Neutrophil (primary cell): ENCODE results near the gene TCFL5.

Experiments used
- H3K27ac ChIP-seq: fragments of 200-600 bp; sonication (generic); 2 replicates; pipeline ENCODE4 v1.5.1; 2016; ENCODE audit warnings: mild to moderate bottlenecking, moderate library complexity
- H3K27me3 ChIP-seq: fragments of 200-600 bp; sonication (generic); 2 replicates; pipeline ENCODE4 v1.6.0; 2016; ENCODE audit warnings: mild to moderate bottlenecking
- H3K36me3 ChIP-seq: fragments of 200-600 bp; sonication (generic); 2 replicates; pipeline ENCODE4 v1.5.1; 2017
- H3K4me1 ChIP-seq, 2 experiments: fragments of 200-600 bp in 1 of 2; sonication (generic) in 1 of 2; 1 replicate in 1 of 2; 2 replicates in 1 of 2; pipeline versions ENCODE4 v1.5.1 to v1.6.1; 2013 to 2016; ENCODE audit warnings: low read depth in 1 of 2, low read length in 1 of 2, mild to moderate bottlenecking in 1 of 2, moderate library complexity in 1 of 2; ENCODE audit not compliant: control insufficient read depth in 1 of 2, insufficient read depth in 1 of 2
- H3K4me3 ChIP-seq, 2 experiments: fragments of 200-600 bp in 1 of 2; sonication (generic) in 1 of 2; 1 replicate in 1 of 2; 2 replicates in 1 of 2; pipeline ENCODE4 v1.5.1; 2013 to 2016; ENCODE audit warnings: low read depth in 1 of 2, low read length in 1 of 2, mild to moderate bottlenecking in 1 of 2, moderate library complexity in 1 of 2
- H3K9me3 ChIP-seq: fragments of 200-600 bp; sonication (generic); 2 replicates; pipeline ENCODE4 v1.5.1; 2016
- TF ChIP-seq, protein P1 (sequence below): fragments of 200-600 bp; sonication (generic); IDR thresholded peaks from 2 replicates; pipeline ENCODE4 v1.5.1; 2016; ENCODE audit warnings: antibody characterized with exemption

The TCFL5 gene

DNA sequence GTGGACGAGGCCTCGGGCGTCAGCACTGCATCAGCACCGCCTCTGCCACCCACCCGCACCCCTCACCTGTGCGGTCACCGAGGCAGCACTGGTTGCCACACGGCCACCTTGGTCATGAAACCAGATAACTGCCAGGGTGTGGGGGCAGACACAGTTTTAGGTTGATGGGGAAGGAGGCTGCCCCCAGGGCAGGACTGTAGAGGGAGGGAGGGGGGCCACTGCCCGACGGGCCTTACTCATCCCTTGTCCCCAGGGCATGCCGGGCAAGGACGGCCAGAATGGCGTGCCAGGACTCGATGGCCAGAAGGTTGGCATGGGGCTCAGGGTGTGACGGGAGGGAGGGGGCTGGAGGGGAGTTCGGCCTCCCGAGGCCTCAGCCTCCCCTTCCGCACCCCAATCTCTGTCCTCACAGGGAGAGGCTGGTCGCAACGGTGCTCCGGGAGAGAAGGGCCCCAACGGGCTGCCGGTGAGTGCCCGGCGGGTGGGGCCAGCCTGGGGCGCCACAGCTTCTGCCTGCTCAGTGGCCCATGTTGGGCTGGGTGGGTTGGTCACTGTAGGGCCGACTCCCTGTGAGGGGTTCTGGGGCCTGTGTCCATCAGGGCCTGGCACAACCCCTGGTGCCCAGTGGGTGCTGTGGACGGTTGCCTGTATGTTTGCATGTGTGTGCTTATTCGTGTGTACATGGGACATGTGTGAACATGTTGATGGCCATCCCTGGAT is 33.0 kb downstream of the TCFL5 start:
- H3K4me3 ChIP-seq = no peak overlapping the region
- no peaks in the 10 kb centered on the region for H3K9me3 ChIP-seq
- no peaks in the 10 kb centered on the region for H3K36me3 ChIP-seq
- H3K27me3 ChIP-seq = peaks cover 6% of the 10 kb centered on the region
- no peak overlapping the region for H3K27ac ChIP-seq
- TF ChIP-seq, protein P1, sequence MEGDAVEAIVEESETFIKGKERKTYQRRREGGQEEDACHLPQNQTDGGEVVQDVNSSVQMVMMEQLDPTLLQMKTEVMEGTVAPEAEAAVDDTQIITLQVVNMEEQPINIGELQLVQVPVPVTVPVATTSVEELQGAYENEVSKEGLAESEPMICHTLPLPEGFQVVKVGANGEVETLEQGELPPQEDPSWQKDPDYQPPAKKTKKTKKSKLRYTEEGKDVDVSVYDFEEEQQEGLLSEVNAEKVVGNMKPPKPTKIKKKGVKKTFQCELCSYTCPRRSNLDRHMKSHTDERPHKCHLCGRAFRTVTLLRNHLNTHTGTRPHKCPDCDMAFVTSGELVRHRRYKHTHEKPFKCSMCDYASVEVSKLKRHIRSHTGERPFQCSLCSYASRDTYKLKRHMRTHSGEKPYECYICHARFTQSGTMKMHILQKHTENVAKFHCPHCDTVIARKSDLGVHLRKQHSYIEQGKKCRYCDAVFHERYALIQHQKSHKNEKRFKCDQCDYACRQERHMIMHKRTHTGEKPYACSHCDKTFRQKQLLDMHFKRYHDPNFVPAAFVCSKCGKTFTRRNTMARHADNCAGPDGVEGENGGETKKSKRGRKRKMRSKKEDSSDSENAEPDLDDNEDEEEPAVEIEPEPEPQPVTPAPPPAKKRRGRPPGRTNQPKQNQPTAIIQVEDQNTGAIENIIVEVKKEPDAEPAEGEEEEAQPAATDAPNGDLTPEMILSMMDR = no peak
- peaks cover 39 to 40% of the 10 kb centered on the region in 2 experiments for H3K4me1 ChIP-seq

DNA sequence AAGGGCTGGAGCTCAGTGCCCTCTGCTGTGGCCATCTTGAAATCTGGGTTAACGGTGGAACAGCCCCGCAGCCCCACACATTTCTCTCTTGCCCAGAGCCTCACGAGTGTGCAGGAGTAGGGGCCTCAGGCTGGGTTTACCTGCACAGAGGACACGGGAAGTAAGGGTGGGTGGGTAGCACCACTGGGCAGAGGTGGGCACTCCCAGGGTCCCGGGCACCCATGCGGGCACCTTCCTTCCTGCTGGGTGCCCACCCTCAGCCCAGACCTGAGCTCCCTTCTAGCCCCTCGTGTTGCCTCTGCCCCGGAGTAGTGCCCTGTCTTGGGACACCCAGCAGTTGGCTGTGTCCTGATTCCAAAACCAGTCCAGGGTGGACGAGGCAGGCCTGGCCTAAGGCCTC is 33.6 kb downstream of the TCFL5 start:
- Histone ChIP-seq H3K9me3 (no peaks in the 10 kb centered on the region), H3K36me3 (no peaks in the 10 kb centered on the region), H3K4me3 (no peak overlapping the region), H3K27ac (no peak overlapping the region), H3K4me1 (peaks cover 33 to 34% of the 10 kb centered on the region in 2 experiments), H3K27me3 (peaks cover 6% of the 10 kb centered on the region)
- TF ChIP-seq, protein P1 = no peak

DNA sequence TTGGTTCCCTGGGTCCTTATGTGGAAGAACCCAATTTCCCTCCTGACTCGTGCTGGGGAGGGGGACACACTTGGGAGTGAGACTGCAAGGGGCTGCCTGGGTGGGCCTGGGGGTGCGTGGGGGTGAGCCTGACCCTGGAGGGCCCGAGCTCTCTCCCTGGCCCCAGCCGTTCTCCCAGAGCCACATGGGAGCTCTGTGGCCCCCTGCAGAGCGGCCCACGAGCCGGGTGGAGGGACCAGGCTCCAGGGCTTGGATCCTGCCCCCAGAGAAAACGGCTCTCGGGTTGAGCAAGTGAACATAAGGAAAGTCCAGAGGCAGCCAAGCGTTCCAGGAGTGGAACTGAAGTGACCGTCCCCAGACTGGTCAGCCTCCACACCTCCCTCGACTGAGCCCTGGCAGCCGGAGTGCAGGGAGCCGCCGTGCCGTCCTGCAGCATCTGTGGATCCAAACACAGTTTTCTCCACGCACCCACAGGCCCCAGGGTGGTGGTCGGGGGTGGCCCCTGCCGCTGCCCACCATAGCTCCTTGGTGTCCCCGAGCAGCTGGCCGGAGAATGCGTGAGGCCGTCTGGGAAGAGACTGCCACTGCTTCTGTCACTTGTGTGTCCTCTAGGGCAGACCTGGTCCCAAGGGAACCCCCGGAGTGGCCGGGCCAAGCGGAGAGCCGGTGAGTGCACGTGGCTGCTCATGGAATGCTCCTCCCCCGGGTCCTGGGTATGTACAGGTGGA is 34.1 kb downstream of the TCFL5 start:
- Histone ChIP-seq H3K4me3 (no peak overlapping the region), H3K36me3 (no peaks in the 10 kb centered on the region), H3K27me3 (peaks cover 6% of the 10 kb centered on the region), H3K4me1 (peaks cover 27 to 28% of the 10 kb centered on the region in 2 experiments), H3K27ac (no peak overlapping the region), H3K9me3 (no peaks in the 10 kb centered on the region)
- TF ChIP-seq, protein P1 = no peak

DNA sequence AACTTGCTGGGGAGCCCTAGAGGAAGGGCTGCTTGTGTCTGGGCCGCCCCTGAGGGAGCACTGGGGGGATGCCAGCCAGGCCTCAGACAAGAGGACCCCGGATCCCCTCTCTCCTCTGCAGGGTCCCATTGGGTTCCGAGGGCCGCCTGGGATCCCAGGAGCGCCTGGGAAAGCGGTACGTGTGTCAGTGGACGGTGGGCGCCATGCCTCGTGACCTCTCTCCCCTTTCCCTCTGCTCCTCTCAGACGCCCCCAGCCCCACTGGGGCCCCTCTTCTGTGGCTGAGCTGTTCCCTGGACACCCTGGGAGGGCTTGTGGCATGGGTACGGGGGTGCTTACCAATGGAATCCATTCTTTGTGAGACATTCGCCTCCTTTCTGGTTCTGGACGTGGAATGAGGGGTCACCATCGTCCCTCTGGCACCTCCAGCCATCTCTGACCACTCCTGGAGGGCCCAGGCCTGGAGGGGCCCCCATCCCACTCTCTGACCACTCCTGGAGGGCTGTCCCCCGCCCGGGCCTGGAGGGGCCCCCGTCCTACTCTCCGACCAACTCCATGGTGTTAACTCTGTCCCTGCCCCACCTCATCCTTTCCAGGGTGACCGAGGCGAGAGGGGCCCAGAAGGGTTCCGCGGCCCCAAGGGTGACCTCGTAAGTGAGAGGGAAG is 34.8 kb downstream of the TCFL5 start:
- Histone ChIP-seq H3K9me3 (no peaks in the 10 kb centered on the region), H3K36me3 (no peaks in the 10 kb centered on the region)
- TF ChIP-seq, protein P1 = no peak

DNA sequence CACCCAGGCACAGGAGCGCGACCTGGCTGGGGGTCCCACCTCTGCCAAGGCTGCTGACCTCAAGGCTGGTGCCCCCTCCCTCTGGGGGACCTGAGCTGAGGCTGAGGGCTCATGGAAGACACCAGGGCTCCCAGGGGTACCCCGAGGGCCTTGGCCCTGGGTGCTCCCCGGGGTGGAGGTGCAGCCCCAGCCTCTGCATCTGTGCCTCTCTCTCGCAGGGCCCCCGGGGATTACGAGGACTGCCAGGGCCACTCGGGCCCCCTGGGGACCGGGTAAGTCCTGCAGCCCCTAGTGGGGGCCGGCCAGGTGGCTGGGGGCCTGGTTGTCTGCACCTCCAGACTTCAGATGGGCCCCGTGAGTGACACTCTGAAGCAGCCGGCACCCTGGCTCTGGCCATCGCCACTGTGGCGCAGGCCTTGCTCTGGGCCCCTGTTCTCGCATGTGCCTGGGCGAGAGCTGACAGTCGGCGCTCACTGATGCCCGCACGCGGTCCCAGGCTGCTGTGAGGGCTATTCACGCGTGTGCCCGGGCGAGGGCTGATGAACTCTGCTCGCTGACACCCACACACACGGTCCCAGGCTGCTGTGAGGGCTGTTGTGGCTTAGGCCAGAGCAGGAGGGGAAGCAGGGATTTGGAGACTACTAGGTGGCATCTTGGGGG is 35.5 kb downstream of the TCFL5 start:
- H3K4me3 ChIP-seq = no peak overlapping the region
- no peaks in the 10 kb centered on the region for H3K9me3 ChIP-seq
- H3K27me3 ChIP-seq = peaks cover 16% of the 10 kb centered on the region
- TF ChIP-seq, protein P1 = no peak
- no peak overlapping the region for H3K27ac ChIP-seq
- peaks cover 13 to 15% of the 10 kb centered on the region in 2 experiments for H3K4me1 ChIP-seq
- no peaks in the 10 kb centered on the region for H3K36me3 ChIP-seq

More for the DNA sequence above, 34.8 kb downstream of the TCFL5 start:
- H3K4me3 ChIP-seq = no peak overlapping the region
- peaks cover 10% of the 10 kb centered on the region for H3K27me3 ChIP-seq
- peaks cover 20 to 21% of the 10 kb centered on the region in 2 experiments for H3K4me1 ChIP-seq
- no peak overlapping the region for H3K27ac ChIP-seq
